Left renal cortex interstitium (tissue), 4 donors: ENCODE data around the gene PWWP3B. TPM values are rescaled to one million over a fixed set of nuclear protein-coding genes. Genes with fewer than 3 reads are reported as not detected.
"Not testable (repeated sequence)": the region's sequence is repeated elsewhere in the genome, so short reads cannot be mapped to it uniquely, and the experiment has no call there.

Source experiments
- DNase-seq, 4 donors: peaks; one replicate each; pipeline ENCODE4 v3.0.0-alpha.2; 2013; ENCODE audit warnings: low read depth in 4 of 4, low spot score in 2 of 4, missing footprints in 1 of 4
- polyA plus RNA-seq, 4 donors: library from polyadenylated mRNA; unstranded; fragments of 120-200 nt; gene quantifications; one replicate each; pipeline ENCODE4 v1.2.1, GENCODE V29; 2013; ENCODE audit not compliant: insufficient read length in 4 of 4

Gene PWWP3B
- 1 to 10 TPM; 2.5 to 3.1 (median 3.0) TPM for polyA plus RNA-seq

DNA sequence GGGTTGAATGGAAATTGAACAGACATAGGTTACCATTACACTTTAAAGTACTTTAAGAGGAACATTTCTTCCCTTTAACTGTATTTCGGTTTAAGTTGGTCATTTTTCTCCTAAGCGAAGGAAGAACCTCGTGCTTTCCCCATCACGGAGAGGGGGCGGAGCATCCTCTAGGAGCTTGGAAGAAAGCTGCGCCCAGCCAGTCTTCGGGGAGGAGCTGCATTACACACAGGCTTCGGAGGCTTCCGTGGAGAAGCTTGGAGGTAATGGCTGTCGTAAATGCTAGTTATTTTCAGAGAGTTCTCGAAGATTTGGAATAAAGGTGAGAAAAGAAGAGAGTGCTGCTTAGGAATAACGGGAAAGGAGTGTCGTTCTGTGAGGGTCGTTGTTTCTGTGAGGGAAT lies at the start of gene PWWP3B:
Gene PWWP3B (plus strand): TSS at position 199 of the 400 bp plus-strand sequence. CDS start 37,128 bp downstream, outside the sequence.
- DNase-seq = peak in 1 of 4 donors; percentile 25

DNA sequence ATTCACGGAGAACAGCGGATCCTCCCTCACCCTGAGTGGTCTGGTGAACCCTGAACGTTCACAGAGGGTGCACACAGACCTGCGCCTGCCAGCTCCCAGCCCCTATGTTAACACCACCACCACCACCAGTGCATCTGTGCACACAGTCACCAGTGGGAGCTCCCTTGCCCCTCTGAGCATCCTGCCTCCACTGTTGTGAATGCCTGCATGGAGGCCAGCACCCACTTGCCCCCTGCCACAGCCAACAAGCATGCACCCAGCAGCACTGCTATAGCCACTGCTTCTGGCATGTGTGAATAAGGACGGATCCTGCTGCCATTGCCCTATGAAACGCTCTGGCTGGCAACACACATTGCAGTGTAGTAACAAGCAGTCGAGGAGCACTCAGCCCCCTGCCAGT lies 29.1 kb upstream of the PWWP3B start:
- DNase-seq = no peak

DNA sequence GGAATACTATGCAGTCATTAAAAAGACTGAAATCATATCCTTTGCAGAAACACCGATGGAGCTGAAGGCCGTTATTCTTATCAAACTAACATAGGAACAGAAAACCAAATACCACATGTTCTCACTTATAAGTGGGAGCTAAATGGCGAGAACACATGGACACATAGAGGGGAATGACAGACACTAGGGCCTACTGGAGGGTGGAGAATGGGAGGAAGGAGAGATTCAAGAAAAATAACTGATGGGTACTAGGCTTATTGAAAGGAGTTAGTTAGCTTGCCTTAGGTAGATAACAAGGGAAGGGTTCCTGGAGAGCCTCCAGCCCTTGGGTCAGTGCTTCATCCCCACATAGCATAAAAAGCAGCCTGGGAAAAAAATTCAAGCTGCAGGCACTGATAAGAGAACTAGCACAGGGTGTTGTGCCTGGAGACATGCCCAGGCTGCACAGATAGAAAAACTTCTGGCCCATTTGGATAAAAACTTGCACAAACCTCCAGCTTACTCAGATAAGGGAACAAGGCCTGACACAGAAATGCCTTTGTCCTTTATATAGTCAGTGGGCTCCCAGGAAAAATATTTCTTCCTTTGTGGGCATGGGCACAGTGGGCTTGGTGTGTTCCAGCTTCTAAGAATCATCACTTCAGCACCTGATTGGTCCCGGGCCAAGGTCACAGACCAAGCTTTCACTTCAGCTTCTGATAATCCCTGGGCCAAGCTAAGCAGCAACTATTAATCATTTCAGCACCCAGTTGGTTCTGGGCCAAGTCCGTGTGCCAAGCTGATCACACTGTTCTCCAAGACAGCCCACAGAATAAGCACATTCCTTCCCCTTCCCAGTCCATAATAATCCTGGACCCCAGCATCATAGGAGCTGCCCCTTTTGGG lies 23.1 kb upstream of the PWWP3B start:
- DNase-seq = no peak

DNA sequence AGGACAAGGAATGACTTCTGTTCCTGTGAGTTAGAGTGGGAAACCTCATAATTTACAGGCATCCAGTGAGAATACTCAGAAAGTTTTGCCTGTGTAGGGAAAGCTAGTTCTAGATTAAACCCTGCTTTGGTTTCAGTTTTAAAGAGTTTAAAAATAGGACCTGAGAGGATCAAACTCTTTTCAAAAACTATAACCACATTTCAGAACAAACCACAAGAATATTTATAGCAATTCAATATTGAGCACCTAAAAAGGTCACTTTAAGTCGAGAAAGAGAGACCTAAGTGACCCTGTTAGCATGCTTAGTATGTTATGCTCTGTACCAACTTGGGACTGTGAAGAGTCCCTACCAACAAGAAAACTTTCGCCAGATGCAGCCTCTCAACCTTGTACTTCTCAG lies 17.4 kb upstream of the PWWP3B start:
- DNase-seq = no peak

DNA sequence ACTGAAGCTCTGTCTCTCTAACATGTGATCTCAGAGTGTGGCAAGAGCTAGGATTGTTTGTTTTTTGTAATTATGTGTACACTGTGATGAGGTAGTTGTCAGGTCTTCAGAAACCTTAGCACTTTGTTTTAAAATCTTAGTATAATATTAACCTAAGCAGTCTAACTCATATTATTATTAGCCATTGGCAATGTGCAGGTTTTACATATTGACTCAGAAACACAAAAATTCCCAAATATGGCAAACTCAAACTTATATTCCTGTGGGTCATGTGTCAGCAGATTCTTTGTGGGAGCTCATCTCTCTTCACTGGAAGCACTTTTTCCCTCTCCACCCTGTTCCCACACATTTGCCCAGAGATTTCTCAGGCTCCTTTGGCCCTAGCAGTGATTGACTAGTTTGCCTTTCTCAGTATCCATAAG lies 8.2 kb upstream of the PWWP3B start:
- DNase-seq = no peak

DNA sequence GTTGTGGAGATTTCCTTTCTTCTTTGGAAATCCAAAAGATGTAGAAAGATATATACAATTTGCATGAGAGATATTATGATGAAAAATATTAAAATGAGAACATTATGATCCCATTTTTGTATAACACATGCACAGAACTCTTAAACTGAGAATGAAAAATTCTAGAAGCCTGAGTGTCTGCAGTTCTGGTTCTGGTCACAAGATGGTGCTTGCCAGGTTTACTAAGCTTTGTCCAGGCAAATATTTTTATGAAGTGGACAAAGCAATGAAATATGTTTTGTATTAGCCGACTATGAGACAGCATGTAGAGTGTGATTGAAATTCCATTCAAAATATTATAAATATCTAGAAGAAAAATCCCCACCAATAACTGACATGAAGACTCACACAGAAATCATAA lies 2.2 kb downstream of the PWWP3B start:
- no peak for DNase-seq

DNA sequence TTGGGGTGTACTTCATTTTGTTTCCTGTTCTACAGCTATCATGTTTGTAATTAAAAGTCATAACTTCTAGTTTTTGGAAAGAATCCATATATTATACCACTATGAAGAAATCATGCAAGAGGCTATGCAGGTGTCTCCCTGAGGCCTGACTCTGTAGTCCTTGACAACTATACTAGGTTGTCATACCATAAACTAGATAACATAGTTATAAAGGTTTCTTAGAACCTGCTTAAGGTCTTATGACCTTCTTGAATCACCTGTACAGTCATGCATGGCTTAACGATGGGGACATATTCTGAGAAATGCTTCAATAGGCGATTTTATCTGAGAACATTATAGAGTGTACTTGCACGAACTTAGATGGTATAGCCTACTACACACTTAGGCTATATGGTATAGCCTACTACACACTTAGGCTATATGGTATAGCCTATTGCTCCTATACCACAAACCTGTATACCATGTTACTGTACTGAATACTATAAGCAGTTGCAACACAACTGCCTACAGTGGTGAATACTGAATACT lies 3.3 kb downstream of the PWWP3B start:
- DNase-seq = no peak

DNA sequence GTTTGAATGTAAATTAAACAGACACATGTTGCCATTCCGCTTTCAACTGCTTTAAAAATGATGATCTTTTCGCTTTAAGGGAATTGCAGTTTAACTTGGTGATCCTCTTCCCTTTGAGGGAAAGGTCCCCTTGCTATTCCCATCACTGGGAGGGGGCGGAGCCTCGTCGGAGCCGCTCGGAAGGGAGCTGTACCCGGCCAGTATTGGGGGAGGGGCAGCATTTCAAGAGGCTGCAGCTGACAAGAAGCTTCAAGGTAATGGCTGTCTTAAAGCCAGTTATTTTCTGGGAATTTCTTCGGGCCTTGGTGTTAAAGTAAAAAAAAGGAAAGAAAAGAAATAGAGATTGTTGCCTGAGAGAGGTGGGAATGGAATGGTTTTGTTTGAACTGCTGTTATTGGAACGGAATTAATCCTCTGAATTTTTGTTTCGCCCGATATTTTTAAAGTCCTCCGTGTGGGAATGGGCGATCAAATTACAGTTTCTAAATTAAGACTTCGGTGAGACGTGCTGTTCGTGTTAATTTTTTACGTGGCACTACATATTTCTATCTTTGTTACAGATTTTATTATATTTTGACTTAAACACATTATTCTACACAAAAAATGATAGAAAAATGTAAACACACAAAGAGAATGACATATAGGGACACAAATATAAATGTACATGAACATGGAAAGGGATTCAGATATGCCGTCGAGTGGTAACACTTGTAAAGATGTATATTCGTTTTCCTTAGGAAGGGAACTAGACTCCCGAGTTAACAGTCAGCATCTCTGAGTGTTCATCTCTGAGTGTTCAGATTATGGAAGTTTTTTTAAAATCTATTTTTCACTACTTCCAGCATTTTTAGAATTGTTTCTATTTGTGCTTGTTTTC lies 9.2 kb downstream of the PWWP3B start:
- peak in 1 of 4 donors; percentile 54 for DNase-seq

DNA sequence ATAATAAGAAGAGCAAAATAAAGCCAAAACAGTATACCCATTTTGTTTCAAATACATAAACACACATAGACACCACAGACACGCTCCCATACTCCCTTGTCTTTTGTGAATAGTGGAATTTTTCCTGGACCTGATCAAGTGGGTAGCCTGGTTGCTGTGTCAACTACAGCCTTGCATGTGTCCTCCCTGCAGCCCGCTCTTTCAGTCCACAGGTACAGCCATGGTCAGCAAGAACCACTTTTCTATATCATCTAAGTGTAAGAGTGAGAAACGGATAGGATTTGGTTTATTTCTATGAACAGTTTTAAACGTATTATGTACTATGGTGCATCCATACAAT lies 9.8 kb downstream of the PWWP3B start:
- no peak for DNase-seq

DNA sequence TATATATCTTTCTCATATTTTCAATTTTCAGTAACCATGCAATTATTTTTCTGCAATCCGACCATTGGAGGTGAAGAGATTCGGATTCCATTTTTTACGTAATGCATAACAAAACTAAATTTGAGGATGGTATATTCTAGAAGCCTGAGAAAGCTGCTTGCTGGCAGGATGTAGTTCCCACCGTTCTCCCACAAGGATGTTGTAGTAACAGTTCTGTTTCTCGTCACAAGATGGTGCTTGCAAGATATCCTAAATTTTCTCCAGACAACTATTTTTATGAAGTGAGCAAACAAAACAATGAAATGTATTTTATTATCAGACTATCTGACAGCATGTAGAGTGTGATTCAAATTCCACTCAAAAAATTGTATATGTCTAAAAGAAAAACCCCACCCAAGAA lies 10.7 kb downstream of the PWWP3B start:
- DNase-seq = no peak

DNA sequence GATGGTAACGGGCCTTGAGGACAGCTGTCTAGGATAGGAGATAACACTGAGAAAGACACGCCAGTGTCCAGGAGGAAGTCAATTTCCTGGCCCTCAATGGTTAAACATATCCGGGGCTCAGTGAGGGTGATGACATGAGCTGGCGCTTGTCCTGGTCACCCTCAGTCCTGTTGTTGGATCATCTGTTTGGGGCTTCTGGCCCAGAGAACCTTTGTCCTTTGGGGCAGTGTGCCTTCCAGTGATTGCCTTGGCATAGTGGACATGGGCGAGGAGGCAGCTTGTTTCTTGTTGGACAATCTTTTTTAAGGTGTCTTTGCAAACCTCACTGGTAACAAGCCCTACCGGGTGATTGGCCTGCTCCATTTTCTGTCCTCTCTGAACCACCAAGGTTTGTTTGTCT lies 15.6 kb downstream of the PWWP3B start:
- DNase-seq = not testable (repeated sequence)

DNA sequence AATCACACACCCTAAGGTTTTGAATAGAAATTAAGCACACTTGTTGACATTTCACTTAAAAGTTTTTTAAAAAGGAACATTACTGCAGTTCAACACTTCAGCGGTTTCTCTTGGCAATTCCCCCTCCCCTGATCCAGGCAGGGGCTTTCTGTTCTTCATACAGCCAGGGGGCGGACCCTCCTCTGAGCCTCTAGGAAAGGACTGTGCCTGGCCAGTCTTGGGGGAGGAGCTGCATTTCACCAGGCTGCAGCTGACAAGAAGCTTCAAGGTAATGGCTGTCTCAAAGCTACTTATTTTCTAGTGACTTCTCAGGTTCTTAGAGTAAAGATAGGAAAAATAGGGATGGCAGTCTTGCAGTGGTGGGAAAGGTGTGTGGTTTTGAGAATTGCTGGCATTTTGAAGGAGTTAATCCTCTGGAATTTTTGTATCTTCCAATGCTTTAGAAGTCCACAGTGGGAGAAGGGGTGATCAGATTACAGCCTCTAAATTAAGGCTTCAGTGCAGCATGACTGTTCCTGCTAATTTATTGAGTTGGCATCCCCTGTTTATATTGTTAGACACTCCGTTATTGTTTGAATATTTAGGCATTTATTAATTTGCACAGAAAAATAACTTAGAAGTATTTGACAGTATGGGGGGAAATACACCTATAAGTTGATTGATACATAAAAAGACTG lies 33.5 kb downstream of the PWWP3B start:
- DNase-seq = peak in 1 of 4 donors; percentile 16

DNA sequence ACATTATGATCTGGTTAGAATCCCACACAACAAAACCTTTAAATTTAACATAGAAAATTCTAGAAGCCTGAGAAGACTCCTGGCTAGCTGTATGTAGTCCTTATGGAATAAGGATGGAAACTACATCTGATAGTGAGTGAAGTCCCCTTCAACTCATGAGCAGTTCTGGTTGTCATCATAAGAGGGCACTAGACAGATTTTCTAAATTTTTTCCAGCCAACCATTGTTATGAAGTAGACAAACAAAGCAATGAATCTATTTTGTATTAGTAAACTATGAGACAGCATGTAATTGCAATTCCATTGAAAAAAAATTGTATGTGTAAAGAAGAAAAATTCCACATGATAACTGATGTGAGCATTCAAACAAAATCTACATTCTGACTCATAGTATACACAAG lies 35.2 kb downstream of the PWWP3B start:
- DNase-seq = no peak

DNA sequence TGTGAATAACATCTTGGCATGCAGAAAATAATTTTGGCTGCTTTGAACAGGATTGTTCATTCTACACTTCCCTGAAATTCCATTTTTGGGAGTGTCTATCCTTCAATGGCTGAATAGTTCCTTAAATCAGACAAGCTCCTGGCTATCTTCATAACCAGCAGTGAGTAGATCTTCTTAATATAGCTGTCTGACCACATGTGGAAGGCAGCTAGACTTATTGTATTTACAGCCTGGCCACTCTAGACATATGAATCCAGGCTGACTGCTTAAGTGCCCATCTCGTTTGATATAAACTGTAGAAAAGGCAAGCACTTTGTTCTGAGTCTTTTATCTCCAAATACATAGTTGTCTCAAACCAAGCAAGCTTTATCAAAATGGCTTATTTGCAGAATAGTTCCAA lies 40.0 kb downstream of the PWWP3B start:
- DNase-seq = no peak

Other genes with a start within 250 kb of the PWWP3B start
- 1 to 10 TPM in 1 of 4 donors, under 1 TPM in 3; 0.12 to 1.4 (median 0.14) TPM for gene SERPINA7, start 129.6 kb upstream of the PWWP3B start, polyA plus RNA-seq